Astrocyte of the cerebellum (primary cell): ENCODE measurements around the gene PSMD5.

Source experiments
- DNase-seq: peaks from one replicate; pipeline ENCODE4 v3.0.0-alpha.2; 2011; ENCODE audit warnings: low read depth
- H3K4me3 ChIP-seq: 2 replicates; pipeline ENCODE4 v1.5.1; 2011; ENCODE audit warnings: mild to moderate bottlenecking, low read depth, low read length, moderate library complexity
- in situ Hi-C: cut with HindIII; loops from 2 replicates; pipeline ENCODE4 v1.10.0; 2017; ENCODE audit warnings: low sequenced_read_pairs
- TF ChIP-seq, protein P1 (sequence below): IDR thresholded peaks from 2 replicates; pipeline ENCODE4 v1.5.1; 2012; ENCODE audit warnings: low read length, low read depth, moderate library complexity, mild to moderate bottlenecking; ENCODE audit errors: missing control alignments

PSMD5 gene

DNA sequence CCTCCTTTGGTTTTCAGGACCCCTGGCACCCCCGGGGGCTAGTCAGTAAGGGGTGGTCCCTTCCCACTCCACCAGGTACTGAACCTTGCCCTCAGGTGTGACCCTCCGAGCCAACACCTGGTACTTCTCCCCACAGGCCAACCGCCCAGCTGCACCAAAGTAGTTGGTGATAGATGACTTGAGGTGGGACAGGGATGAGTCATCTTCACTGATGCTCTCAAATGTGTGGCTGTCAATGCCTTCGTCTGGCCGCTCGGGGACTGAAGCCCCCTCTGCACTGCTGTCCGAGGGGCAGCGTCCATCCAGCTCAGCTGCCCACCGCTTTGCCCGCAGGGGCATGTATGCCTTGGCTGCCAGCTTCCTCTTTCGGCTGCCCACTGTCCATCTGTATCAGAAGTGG, 15.2 kb upstream of the PSMD5 start:
- DNase-seq, result no peak
- in situ Hi-C loops, result no loop called here
- no peak overlapping the region for H3K4me3 ChIP-seq
- TF ChIP-seq, protein P1, sequence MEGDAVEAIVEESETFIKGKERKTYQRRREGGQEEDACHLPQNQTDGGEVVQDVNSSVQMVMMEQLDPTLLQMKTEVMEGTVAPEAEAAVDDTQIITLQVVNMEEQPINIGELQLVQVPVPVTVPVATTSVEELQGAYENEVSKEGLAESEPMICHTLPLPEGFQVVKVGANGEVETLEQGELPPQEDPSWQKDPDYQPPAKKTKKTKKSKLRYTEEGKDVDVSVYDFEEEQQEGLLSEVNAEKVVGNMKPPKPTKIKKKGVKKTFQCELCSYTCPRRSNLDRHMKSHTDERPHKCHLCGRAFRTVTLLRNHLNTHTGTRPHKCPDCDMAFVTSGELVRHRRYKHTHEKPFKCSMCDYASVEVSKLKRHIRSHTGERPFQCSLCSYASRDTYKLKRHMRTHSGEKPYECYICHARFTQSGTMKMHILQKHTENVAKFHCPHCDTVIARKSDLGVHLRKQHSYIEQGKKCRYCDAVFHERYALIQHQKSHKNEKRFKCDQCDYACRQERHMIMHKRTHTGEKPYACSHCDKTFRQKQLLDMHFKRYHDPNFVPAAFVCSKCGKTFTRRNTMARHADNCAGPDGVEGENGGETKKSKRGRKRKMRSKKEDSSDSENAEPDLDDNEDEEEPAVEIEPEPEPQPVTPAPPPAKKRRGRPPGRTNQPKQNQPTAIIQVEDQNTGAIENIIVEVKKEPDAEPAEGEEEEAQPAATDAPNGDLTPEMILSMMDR, result no peak

DNA sequence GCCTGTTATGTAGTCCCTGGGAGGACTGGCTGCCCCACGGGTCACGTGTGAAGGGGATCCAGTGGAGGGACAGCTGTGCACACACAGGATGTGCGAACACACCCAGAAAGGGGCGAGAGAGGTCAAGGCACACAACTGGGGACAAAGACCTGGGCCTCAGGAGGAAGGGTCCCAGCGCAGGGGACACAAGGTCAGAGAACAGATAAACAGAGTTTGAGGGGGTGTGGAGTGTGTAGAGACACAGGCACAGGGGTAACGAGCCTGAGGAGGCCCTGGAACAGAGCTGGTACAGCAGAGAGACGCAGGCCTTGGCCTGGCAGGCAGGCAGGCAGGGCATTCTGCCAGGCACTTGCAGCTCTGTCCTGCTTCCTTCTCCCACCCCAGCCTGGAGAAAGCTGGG, 14.8 kb upstream of the PSMD5 start:
- TF ChIP-seq, protein P1, result no peak

DNA sequence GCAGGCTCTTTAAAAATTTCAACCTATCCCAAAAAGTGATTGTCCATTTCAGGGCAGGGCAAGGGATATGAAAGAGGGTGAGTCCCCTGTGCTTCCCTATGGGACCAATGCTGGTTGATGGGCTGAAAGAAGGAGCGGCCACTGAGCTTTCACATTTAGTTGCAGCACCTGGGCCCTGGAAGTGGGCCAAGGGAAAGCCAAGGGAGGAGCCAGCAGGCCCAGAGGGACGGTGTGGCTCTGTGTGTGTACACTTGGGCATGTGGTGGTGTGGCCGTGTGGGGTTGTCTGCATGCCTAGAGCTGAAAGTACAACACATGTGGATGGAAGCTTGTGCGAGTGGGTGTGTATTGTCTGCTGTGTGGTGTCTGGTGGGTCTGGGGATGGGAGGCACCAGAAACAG, 14.0 kb upstream of the PSMD5 start:
- TF ChIP-seq, protein P1, result no peak
- in situ Hi-C loops, result no loop called here

More for the DNA sequence above, 14.8 kb upstream of the PSMD5 start:
- DNase-seq, result no peak
- in situ Hi-C loops, result no loop called here
- H3K4me3 ChIP-seq, result no peak overlapping the region

DNA sequence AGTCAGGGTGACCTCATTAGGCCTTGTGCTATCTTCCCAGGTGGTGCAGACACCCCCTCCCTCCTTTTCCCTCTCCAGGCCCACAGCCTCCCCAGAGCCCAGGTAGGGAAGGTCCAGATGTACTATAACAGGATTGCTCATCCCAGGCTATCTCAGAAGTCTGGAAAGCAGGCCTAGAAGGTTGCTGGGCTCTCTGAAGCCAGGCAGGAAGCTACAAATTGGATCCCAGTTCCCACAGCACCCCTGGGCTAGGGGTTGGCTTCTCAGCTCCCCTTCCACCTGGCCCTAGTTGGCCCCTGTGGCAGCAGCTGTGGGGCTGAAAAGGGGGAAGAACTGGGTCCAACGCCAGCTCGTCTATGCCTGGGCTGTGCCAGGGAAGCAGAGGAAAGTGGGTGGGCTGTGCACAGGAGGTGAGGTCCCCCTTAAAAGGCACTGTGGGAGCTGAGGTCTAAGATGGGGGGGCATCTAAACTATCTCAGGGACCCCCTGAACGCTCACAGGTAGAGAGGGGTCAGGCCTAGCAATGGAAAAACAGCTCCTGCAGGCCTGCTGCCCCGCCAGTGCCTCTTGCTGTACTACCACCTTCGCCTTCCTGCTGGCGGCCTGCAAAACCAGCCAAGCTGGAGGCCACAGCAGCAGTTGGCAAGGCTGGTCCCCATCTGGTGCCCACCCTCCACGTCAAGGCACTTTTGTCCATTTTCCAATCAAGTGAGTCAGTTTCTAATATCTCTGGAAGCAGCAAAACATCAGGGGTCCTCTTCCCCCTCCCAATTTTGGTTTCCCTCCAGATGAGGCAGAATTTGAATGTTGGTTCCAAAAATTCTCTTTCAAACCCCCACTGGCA, 13.3 kb upstream of the PSMD5 start:
- no peak overlapping the region for H3K4me3 ChIP-seq
- TF ChIP-seq, protein P1, result no peak
- in situ Hi-C loops, result no loop called here
- no peak for DNase-seq

More for the DNA sequence above, 14.0 kb upstream of the PSMD5 start:
- no peak overlapping the region for H3K4me3 ChIP-seq
- DNase-seq, result no peak

DNA sequence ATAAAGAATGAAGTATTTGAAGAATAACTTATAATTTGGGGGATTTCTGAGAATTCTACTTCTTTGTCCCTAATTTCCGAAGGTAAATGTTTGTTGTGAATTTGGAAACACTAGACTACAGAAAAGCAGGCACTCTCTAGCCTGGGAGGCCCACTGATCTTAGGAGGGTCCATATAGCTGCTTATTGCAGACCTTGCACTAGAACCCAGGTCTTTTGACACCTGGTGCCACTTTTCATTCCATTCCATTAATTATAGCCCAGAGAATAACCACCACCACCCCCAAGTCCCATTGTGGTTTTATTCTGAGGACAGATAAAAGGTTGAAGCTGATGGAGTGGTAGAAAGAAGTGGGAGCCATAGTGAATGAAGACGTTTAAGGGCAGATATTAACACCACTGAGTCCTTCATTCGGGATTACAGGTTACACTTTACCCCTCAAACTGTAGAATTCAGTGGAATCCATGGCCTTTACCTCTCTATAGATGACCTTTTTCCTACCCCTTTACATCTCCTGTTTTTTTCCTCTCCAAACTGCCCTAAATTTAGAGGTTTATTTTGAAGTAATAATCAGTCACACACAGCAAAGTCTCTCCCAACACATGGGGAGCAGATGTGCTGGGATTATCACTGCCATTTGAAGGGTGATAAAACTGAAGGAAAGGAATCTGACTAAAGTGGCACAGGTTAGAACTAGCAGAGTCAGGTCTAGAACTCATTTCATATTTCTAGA, 12.0 kb upstream of the PSMD5 start:
- in situ Hi-C loops, result no loop called here
- DNase-seq, result no peak
- H3K4me3 ChIP-seq, result no peak overlapping the region
- TF ChIP-seq, protein P1, result no peak

DNA sequence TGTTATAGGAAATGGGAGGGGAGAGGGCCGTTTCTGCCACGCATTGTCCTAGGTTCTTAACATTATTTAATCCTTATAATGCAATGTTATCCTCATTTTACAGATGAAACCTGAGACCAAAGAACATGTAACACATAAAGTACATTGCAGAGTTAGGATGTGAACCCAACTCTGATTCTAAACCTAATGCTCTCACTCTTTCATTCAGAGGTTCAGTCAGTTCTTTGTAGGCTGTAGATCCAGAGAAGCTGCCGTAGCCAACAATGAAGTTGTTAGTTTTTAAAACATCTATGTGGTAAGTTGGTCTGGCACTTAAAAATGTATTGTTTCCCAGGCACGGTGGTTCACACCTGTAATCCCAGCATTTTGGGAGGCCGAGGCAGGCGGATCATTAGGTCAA, 10.5 kb upstream of the PSMD5 start:
- TF ChIP-seq, protein P1, result no peak
- no peak overlapping the region for H3K4me3 ChIP-seq
- DNase-seq, result no peak
- in situ Hi-C loops, result no loop called here
